Stomach smooth muscle (tissue), 2 donors: ENCODE measurements around the gene TCF12.
"Not testable (repeated sequence)": the region's sequence is repeated elsewhere in the genome, so short reads cannot be mapped to it uniquely, and the experiment has no call there.

Experiments used
- H3K27ac ChIP-seq: one replicate; pipeline ENCODE4 v1.7.0; 2013; ENCODE audit warnings: mild to moderate bottlenecking, low read length, inconsistent platforms
- H3K27me3 ChIP-seq, 2 donors: one replicate each; pipeline ENCODE4 v1.7.0; 2013; ENCODE audit warnings: low read length in 2 of 2; ENCODE audit not compliant: insufficient read depth in 2 of 2, control insufficient read depth in 1 of 2
- H3K36me3 ChIP-seq, 2 donors: one replicate each; pipeline ENCODE4 v1.7.0; 2013; ENCODE audit warnings: low read length in 2 of 2; ENCODE audit not compliant: control insufficient read depth in 2 of 2, insufficient read depth in 2 of 2
- H3K4me1 ChIP-seq: one replicate; pipeline ENCODE4 v1.7.0; 2013; ENCODE audit warnings: low read length; ENCODE audit not compliant: control insufficient read depth, insufficient read depth
- H3K4me3 ChIP-seq, 2 donors: one replicate each; pipeline ENCODE4 v1.7.0; 2013; ENCODE audit warnings: low read length in 2 of 2
- H3K9ac ChIP-seq, 2 donors: one replicate each; pipeline ENCODE4 v1.7.0; 2013; ENCODE audit warnings: low read length in 2 of 2, mild to moderate bottlenecking in 1 of 2
- H3K9me3 ChIP-seq, 2 donors: one replicate each; pipeline ENCODE4 v1.7.0; 2013; ENCODE audit warnings: low read length in 2 of 2; ENCODE audit not compliant: control insufficient read depth in 2 of 2
- donor health status: healthy.
- donor health status: Pancreatic carcinoma.

Gene TCF12

GRCh38 chr15:56930669-56931313 is 12.3 kb downstream of the TCF12 start:
- H3K4me1 ChIP-seq, result peaks cover 10% of the 10 kb centered on the region
- no peaks in the 10 kb centered on the region for H3K36me3 ChIP-seq
- H3K9me3 ChIP-seq, result no peaks in the 10 kb centered on the region
- H3K27me3 ChIP-seq, result no peaks in the 10 kb centered on the region
- no peak overlapping the region for H3K27ac ChIP-seq
- no peak overlapping the region for H3K4me3 ChIP-seq
- no peak overlapping the region for H3K9ac ChIP-seq

- Histone ChIP-seq H3K9ac (no peak overlapping the region), H3K9me3 (no peaks in the 10 kb centered on the region), H3K4me1 (peaks cover 6% of the 10 kb centered on the region), H3K36me3 (no peaks in the 10 kb centered on the region), H3K27ac (no peak overlapping the region), H3K27me3 (no peaks in the 10 kb centered on the region), H3K4me3 (no peak overlapping the region)
Measured at GRCh38 chr15:56931639-56932508, 13.4 kb downstream of the TCF12 start.

GRCh38 chr15:56932509-56932868 is 14.0 kb downstream of the TCF12 start:
- not testable (repeated sequence) for H3K36me3 ChIP-seq, H3K4me1 ChIP-seq, H3K4me3 ChIP-seq, H3K27ac ChIP-seq, H3K9ac ChIP-seq, H3K27me3 ChIP-seq, H3K9me3 ChIP-seq

GRCh38 chr15:56933410-56933809 is 15.0 kb downstream of the TCF12 start:
- Histone ChIP-seq H3K27ac (no peak overlapping the region), H3K4me1 (peaks cover 6% of the 10 kb centered on the region), H3K36me3 (no peaks in the 10 kb centered on the region), H3K4me3 (no peak overlapping the region), H3K27me3 (no peaks in the 10 kb centered on the region), H3K9ac (no peak overlapping the region), H3K9me3 (no peaks in the 10 kb centered on the region)

- H3K36me3 ChIP-seq, result no peaks in the 10 kb centered on the region
- H3K4me1 ChIP-seq, result peaks cover 6% of the 10 kb centered on the region
- H3K9ac ChIP-seq, result no peak overlapping the region
- H3K4me3 ChIP-seq, result no peak overlapping the region
- no peaks in the 10 kb centered on the region for H3K27me3 ChIP-seq
- H3K9me3 ChIP-seq, result no peaks in the 10 kb centered on the region
- no peak overlapping the region for H3K27ac ChIP-seq
Measured at GRCh38 chr15:56933811-56934210, 15.4 kb downstream of the TCF12 start.

GRCh38 chr15:56934269-56934668 is 15.8 kb downstream of the TCF12 start:
- H3K36me3 ChIP-seq, result no peaks in the 10 kb centered on the region
- no peak overlapping the region for H3K9ac ChIP-seq
- no peaks in the 10 kb centered on the region for H3K9me3 ChIP-seq
- no peaks in the 10 kb centered on the region for H3K27me3 ChIP-seq
- H3K4me1 ChIP-seq, result peaks cover 6% of the 10 kb centered on the region
- no peak overlapping the region for H3K27ac ChIP-seq
- H3K4me3 ChIP-seq, result no peak overlapping the region

GRCh38 chr15:56936929-56937328 is 18.5 kb downstream of the TCF12 start:
- H3K36me3 ChIP-seq, result no peaks in the 10 kb centered on the region
- H3K9ac ChIP-seq, result no peak overlapping the region
- no peaks in the 10 kb centered on the region for H3K27me3 ChIP-seq
- H3K4me3 ChIP-seq, result no peak overlapping the region
- H3K4me1 ChIP-seq, result no peaks in the 10 kb centered on the region
- H3K9me3 ChIP-seq, result no peaks in the 10 kb centered on the region
- H3K27ac ChIP-seq, result no peak overlapping the region

GRCh38 chr15:56939257-56939656 is 20.8 kb downstream of the TCF12 start:
- H3K4me1 ChIP-seq, result no peaks in the 10 kb centered on the region
- no peaks in the 10 kb centered on the region for H3K9me3 ChIP-seq
- H3K4me3 ChIP-seq, result no peak overlapping the region
- H3K9ac ChIP-seq, result no peak overlapping the region
- H3K36me3 ChIP-seq, result no peaks in the 10 kb centered on the region
- H3K27ac ChIP-seq, result no peak overlapping the region
- H3K27me3 ChIP-seq, result no peaks in the 10 kb centered on the region

GRCh38 chr15:56940388-56940787 is 21.9 kb downstream of the TCF12 start:
- Histone ChIP-seq H3K27ac (no peak overlapping the region), H3K36me3 (no peaks in the 10 kb centered on the region), H3K27me3 (no peaks in the 10 kb centered on the region), H3K9me3 (no peaks in the 10 kb centered on the region), H3K9ac (no peak overlapping the region), H3K4me3 (no peak overlapping the region), H3K4me1 (no peaks in the 10 kb centered on the region)

- no peaks in the 10 kb centered on the region for H3K9me3 ChIP-seq
Measured at GRCh38 chr15:56942118-56942517, 23.7 kb downstream of the TCF12 start.

GRCh38 chr15:56943403-56943802 is 25.0 kb downstream of the TCF12 start:
- no peaks in the 10 kb centered on the region for H3K4me1 ChIP-seq
- H3K27ac ChIP-seq, result no peak overlapping the region
- H3K27me3 ChIP-seq, result no peaks in the 10 kb centered on the region
- no peaks in the 10 kb centered on the region for H3K9me3 ChIP-seq
- H3K9ac ChIP-seq, result no peak overlapping the region
- no peaks in the 10 kb centered on the region for H3K36me3 ChIP-seq
- H3K4me3 ChIP-seq, result no peak overlapping the region

More at GRCh38 chr15:56942118-56942517, 23.7 kb downstream of the TCF12 start:
- Histone ChIP-seq H3K36me3 (no peaks in the 10 kb centered on the region), H3K4me3 (no peak overlapping the region), H3K4me1 (no peaks in the 10 kb centered on the region), H3K27ac (no peak overlapping the region), H3K27me3 (no peaks in the 10 kb centered on the region), H3K9ac (no peak overlapping the region)
